ENCODE data around the gene RHOJ.

Gene RHOJ

GRCh38 chr14:63322472-63322871, 118.2 kb downstream of the RHOJ start:
- Histone ChIP-seq H3K4me3 (ENCODE audit: insufficient read length, low read depth) (no peak overlapping the region), H3K9ac (ENCODE audit: insufficient read length, low read depth) (no peak overlapping the region), H3K4me1 (ENCODE audit: insufficient read depth, insufficient read length) (no peaks in the 10 kb centered on the region), H3K9me3 (ENCODE audit: insufficient read depth, low read length) (no peaks in the 10 kb centered on the region), H3K27me3 (ENCODE audit: insufficient read depth, insufficient read length) (no peaks in the 10 kb centered on the region), H3K36me3 (ENCODE audit: insufficient read depth, insufficient read length, low read length) (no peaks in the 10 kb centered on the region)
- DNase-seq (ENCODE audit: low read depth, low spot score), result no peak
- TF ChIP-seq SUZ12 (IDR thresholded peaks at IDR 0.05; ENCODE audit: extremely low read depth, insufficient read depth, insufficient read length), result no peak
- TF ChIP-seq ZNF274 (IDR thresholded peaks at IDR 0.05; ENCODE audit: low read depth, low read length), result no peak
- TF ChIP-seq YY1 (IDR thresholded peaks at IDR 0.05; ENCODE audit: insufficient read depth, insufficient read length), result no peak

- Histone ChIP-seq H3K27me3 (ENCODE audit: insufficient read depth, insufficient read length) (no peaks in the 10 kb centered on the region), H3K4me1 (ENCODE audit: insufficient read depth, insufficient read length) (no peaks in the 10 kb centered on the region), H3K4me3 (ENCODE audit: insufficient read length, low read depth) (no peak overlapping the region), H3K36me3 (ENCODE audit: insufficient read depth, insufficient read length, low read length) (no peaks in the 10 kb centered on the region), H3K9me3 (ENCODE audit: insufficient read depth, low read length) (no peaks in the 10 kb centered on the region), H3K9ac (ENCODE audit: insufficient read length, low read depth) (no peak overlapping the region)
- DNase-seq (ENCODE audit: low read depth, low spot score), result no peak
- no peak for TF ChIP-seq YY1 (IDR thresholded peaks at IDR 0.05; ENCODE audit: insufficient read depth, insufficient read length)
- no peak for TF ChIP-seq ZNF274 (IDR thresholded peaks at IDR 0.05; ENCODE audit: low read depth, low read length)
- no peak for TF ChIP-seq SUZ12 (IDR thresholded peaks at IDR 0.05; ENCODE audit: extremely low read depth, insufficient read depth, insufficient read length)
These were observed 118.8 kb downstream of the RHOJ start for GRCh38 chr14:63322897-63323573.

GRCh38 chr14:63326840-63327239, 122.6 kb downstream of the RHOJ start:
- TF ChIP-seq SUZ12 (IDR thresholded peaks at IDR 0.05; ENCODE audit: extremely low read depth, insufficient read depth, insufficient read length) (no peak), ZNF274 (IDR thresholded peaks at IDR 0.05; ENCODE audit: low read depth, low read length) (no peak), YY1 (IDR thresholded peaks at IDR 0.05; ENCODE audit: insufficient read depth, insufficient read length) (no peak)
- no peak for DNase-seq (ENCODE audit: low read depth, low spot score)
- no peaks in the 10 kb centered on the region for H3K4me1 ChIP-seq (ENCODE audit: insufficient read depth, insufficient read length)

GRCh38 chr14:63328787-63329737, 124.8 kb downstream of the RHOJ start:
- Histone ChIP-seq H3K4me1 (ENCODE audit: insufficient read depth, insufficient read length) (no peaks in the 10 kb centered on the region), H3K27me3 (ENCODE audit: insufficient read depth, insufficient read length) (no peaks in the 10 kb centered on the region), H3K9me3 (ENCODE audit: insufficient read depth, low read length) (no peaks in the 10 kb centered on the region), H3K4me3 (ENCODE audit: insufficient read length, low read depth) (no peak overlapping the region), H3K36me3 (ENCODE audit: insufficient read depth, insufficient read length, low read length) (no peaks in the 10 kb centered on the region), H3K9ac (ENCODE audit: insufficient read length, low read depth) (no peak overlapping the region)
- no peak for TF ChIP-seq YY1 (IDR thresholded peaks at IDR 0.05; ENCODE audit: insufficient read depth, insufficient read length)
- no peak for TF ChIP-seq ZNF274 (IDR thresholded peaks at IDR 0.05; ENCODE audit: low read depth, low read length)
- TF ChIP-seq SUZ12 (IDR thresholded peaks at IDR 0.05; ENCODE audit: extremely low read depth, insufficient read depth, insufficient read length), result no peak
- no peak for DNase-seq (ENCODE audit: low read depth, low spot score)

More at GRCh38 chr14:63326840-63327239, 122.6 kb downstream of the RHOJ start:
- no peak overlapping the region for H3K4me3 ChIP-seq (ENCODE audit: insufficient read length, low read depth)
- H3K27me3 ChIP-seq (ENCODE audit: insufficient read depth, insufficient read length), result no peaks in the 10 kb centered on the region
- no peaks in the 10 kb centered on the region for H3K9me3 ChIP-seq (ENCODE audit: insufficient read depth, low read length)
- no peak overlapping the region for H3K9ac ChIP-seq (ENCODE audit: insufficient read length, low read depth)
- H3K36me3 ChIP-seq (ENCODE audit: insufficient read depth, insufficient read length, low read length), result no peaks in the 10 kb centered on the region

GRCh38 chr14:63342371-63342770, 138.1 kb downstream of the RHOJ start:
- Histone ChIP-seq H3K36me3 (ENCODE audit: insufficient read depth, insufficient read length, low read length) (no peaks in the 10 kb centered on the region), H3K9me3 (ENCODE audit: insufficient read depth, low read length) (no peaks in the 10 kb centered on the region), H3K4me3 (ENCODE audit: insufficient read length, low read depth) (no peak overlapping the region), H3K4me1 (ENCODE audit: insufficient read depth, insufficient read length) (no peaks in the 10 kb centered on the region), H3K27me3 (ENCODE audit: insufficient read depth, insufficient read length) (no peaks in the 10 kb centered on the region), H3K9ac (ENCODE audit: insufficient read length, low read depth) (no peak overlapping the region)
- TF ChIP-seq SUZ12 (IDR thresholded peaks at IDR 0.05; ENCODE audit: extremely low read depth, insufficient read depth, insufficient read length), result no peak
- TF ChIP-seq YY1 (IDR thresholded peaks at IDR 0.05; ENCODE audit: insufficient read depth, insufficient read length), result no peak
- TF ChIP-seq ZNF274 (IDR thresholded peaks at IDR 0.05; ENCODE audit: low read depth, low read length), result no peak
- DNase-seq (ENCODE audit: low read depth, low spot score), result no peak
